HepG2 (cell line): Measurements from ENCODE around the gene MIER1. TPM values are rescaled to one million over a fixed set of nuclear protein-coding genes. Genes with fewer than 3 reads are reported as not detected.

Source experiments
- ARID5B ChIP-seq: IDR thresholded peaks from 2 replicates; pipeline ENCODE4 v1.4.0; 2020; ENCODE audit warnings: mild to moderate bottlenecking, missing genetic modification reagents
- CSRNP1 ChIP-seq: sonication (generic); formaldehyde crosslinking; IDR thresholded peaks from 2 replicates; pipeline ENCODE4 v1.8.1; 2023; ENCODE audit warnings: mild to moderate bottlenecking, missing genetic modification reagents
- E2F1 ChIP-seq: sonication (generic); formaldehyde crosslinking; IDR thresholded peaks from 2 replicates; pipeline ENCODE4 v1.5.0; 2020; ENCODE audit warnings: missing genetic modification reagents
- NFYC ChIP-seq: IDR thresholded peaks from 2 replicates; pipeline ENCODE4 v1.6.1; 2016; ENCODE audit warnings: missing genetic modification reagents, missing compliant biosample characterization
- REST ChIP-seq, 2 experiments: IDR thresholded peaks; 2 replicates each; pipeline ENCODE4 v1.6.1; 2011 to 2012; ENCODE audit warnings: low read length in 2 of 2, borderline replicate concordance in 1 of 2, low read depth in 1 of 2, mild to moderate bottlenecking in 1 of 2, moderate library complexity in 1 of 2
- RFXAP ChIP-seq: sonication (generic); formaldehyde crosslinking; IDR thresholded peaks from 2 replicates; pipeline ENCODE4 v1.4.0; 2020; ENCODE audit warnings: missing genetic modification reagents, borderline replicate concordance
- RXRB ChIP-seq: IDR thresholded peaks from 2 replicates; pipeline ENCODE4 v1.6.1; 2016; ENCODE audit warnings: borderline replicate concordance, missing genetic modification reagents, missing compliant biosample characterization
- SP4 ChIP-seq: sonication (generic); formaldehyde crosslinking; IDR thresholded peaks from 2 replicates; pipeline ENCODE4 v1.8.1; 2023; ENCODE audit warnings: mild to moderate bottlenecking, missing genetic modification reagents
- SP5 ChIP-seq: IDR thresholded peaks from 2 replicates; pipeline ENCODE4 v1.6.1; 2016; ENCODE audit warnings: low read depth, borderline replicate concordance
- TP53 ChIP-seq: sonication (generic); formaldehyde crosslinking; conservative IDR thresholded peaks from 2 replicates; pipeline ENCODE4 v1.4.0; 2020; ENCODE audit warnings: missing genetic modification reagents
- ZBTB1 ChIP-seq: sonication (generic); formaldehyde crosslinking; IDR thresholded peaks from 2 replicates; pipeline ENCODE4 v1.4.0; 2020; ENCODE audit warnings: missing genetic modification reagents, borderline replicate concordance
- ZMYM2 ChIP-seq: sonication (generic); formaldehyde crosslinking; IDR thresholded peaks from 2 replicates; pipeline ENCODE4 v1.8.0; 2022; ENCODE audit warnings: mild to moderate bottlenecking, missing genetic modification reagents
- ZNF136 ChIP-seq: sonication (generic); formaldehyde crosslinking; IDR thresholded peaks from 2 replicates; pipeline ENCODE4 v1.8.1; 2022; ENCODE audit warnings: low read depth, mild to moderate bottlenecking, moderate library complexity, missing genetic modification reagents
- ZNF143 ChIP-seq: sonication (generic); formaldehyde crosslinking; IDR thresholded peaks from 2 replicates; pipeline ENCODE4 v1.4.0; 2020; ENCODE audit warnings: missing genetic modification reagents
- ZNF383 ChIP-seq: sonication (generic); formaldehyde crosslinking; IDR thresholded peaks from 2 replicates; pipeline ENCODE4 v1.4.0; 2020; ENCODE audit warnings: missing genetic modification reagents, mild to moderate bottlenecking, borderline replicate concordance
- ZNF576 ChIP-seq: sonication (generic); formaldehyde crosslinking; IDR thresholded peaks from 2 replicates; pipeline ENCODE4 v1.4.0; 2020; ENCODE audit warnings: mild to moderate bottlenecking, missing genetic modification reagents
- polyA plus RNA-seq, 8 experiments: library from polyadenylated mRNA; depleted of rRNA in 3 of 8; stranded (reverse) in 7 of 8; unstranded in 1 of 8; fragments of >200 nt; fragmentation: Illumina TruSeq in 4 of 8; extraction: Trizol in 4 of 8; gene quantifications; 2 replicates each; pipeline versions ENCODE4 v1.2.1 to v1.2.3, GENCODE V29; 2011 to 2016; ENCODE audit warnings: low read depth in 4 of 8, missing spikeins in 1 of 8, mixed read lengths in 1 of 8; ENCODE audit not compliant: insufficient read depth in 1 of 8
- total RNA-seq, 5 experiments: library from RNA; depleted of rRNA; stranded (reverse); fragments of >200 nt; fragmentation: Illumina TruSeq; extraction: Trizol; gene quantifications; 2 replicates each; pipeline ENCODE4 v1.2.3, GENCODE V29; 2016; ENCODE audit warnings: low read depth in 1 of 5

The MIER1 gene
- total and polyA plus RNA-seq, 2 of the 13 experiments (the other 11 are each of a cell fraction or from before 2014, with no cell fraction given) = 7.0 to 30.4 TPM

- TF ChIP-seq NFYC (CRISPR knock-in tag) (peak; percentile 90), RXRB (CRISPR knock-in tag) (0 out of 2 replicates have a peak, but pooled peaks have one; percentile 31), E2F1 (CRISPR knock-in tag) (no peak; the same call in 1 of the 2 replicates), ZBTB1 (no peak), RFXAP (CRISPR knock-in tag) (peak; percentile 46; the same call in 1 of the 2 replicates), SP4 (peak; percentile 53; the same call in 1 of the 2 replicates), ZMYM2 (no peak), ZNF143 (CRISPR knock-in tag) (no peak), REST (IDR thresholded peaks at IDR 0.05; ENCODE audit: borderline replicate concordance in 1 of 2, low read depth in 1 of 2, low read length in 2 of 2) (no peak; a peak in 1 of 4 replicates), ZNF383 (no peak), TP53 (CRISPR knock-in tag) (no peak), CSRNP1 (CRISPR knock-in tag) (0 out of 2 replicates have a peak, but pooled peaks have one; percentile 56), ARID5B (CRISPR knock-in tag) (peak; percentile 19; the same call in 1 of the 2 replicates), ZNF576 (CRISPR knock-in tag) (no peak), ZNF136 (CRISPR knock-in tag) (0 out of 2 replicates have a peak, but pooled peaks have one; percentile 47), SP5 (0 out of 2 replicates have a peak, but pooled peaks have one; percentile 56)
Observed at GRCh38 chr1:66924756-66925557, at the start of gene MIER1, which contains the start of gene DNAI4 (continued).
